AG04449 (cell line): ENCODE measurements around the gene ZNF611.
"Not testable (repeated sequence)": the region's sequence is repeated elsewhere in the genome, so short reads cannot be mapped to it uniquely, and the experiment has no call there.

ENCODE experiments used
- CTCF ChIA-PET: fragments of 350-600 bp; formaldehyde crosslinking; extraction: SDS; loops from one replicate; lab custom pipeline; 2021; ENCODE audit warnings: antibody characterized with exemption; lab: Yijun Ruan, JAX
- POLR2A ChIA-PET: fragments of 400-600, 350-600 bp; formaldehyde crosslinking; extraction: SDS; loops from one replicate; lab custom pipeline; 2020; ENCODE audit warnings: antibody characterized with exemption, inconsistent platforms; lab: Yijun Ruan, JAX
- DNase-seq: peaks from one replicate; pipeline ENCODE4 v3.0.0-alpha.2; 2010; ENCODE audit warnings: low read depth, low spot score
- H3K4me3 ChIP-seq: 2 replicates; pipeline ENCODE4 v1.5.1; 2011; ENCODE audit warnings: low read depth, mild to moderate bottlenecking, control low read depth, low read length
- CTCF ChIP-seq: IDR thresholded peaks from one replicate; pipeline ENCODE4 v1.5.1; 2011; ENCODE audit warnings: mild to moderate bottlenecking, moderate library complexity, low read length, control low read depth, inconsistent platforms; ENCODE audit not compliant: insufficient read depth; ENCODE audit errors: missing control alignments

Gene ZNF611

GRCh38 chr19:52743091-52743490 lies 8.2 kb upstream of the ZNF611 start:
- ChIA-PET POLR2A (no interaction called here), CTCF (interaction anchor here (0.6 to 1.7 kb wide), 2 partner anchors 8 to 495 kb away, joined by 3 to 4 read pairs; partner anchors contain the start of gene ZNF611)
- TF ChIP-seq CTCF = no peak

GRCh38 chr19:52742516-52742915 lies 7.7 kb upstream of the ZNF611 start:
- ChIA-PET CTCF (no interaction called here), POLR2A (no interaction called here)
- DNase-seq = no peak
- TF ChIP-seq CTCF = no peak
- H3K4me3 ChIP-seq = no peak overlapping the region

More at GRCh38 chr19:52743091-52743490, 8.2 kb upstream of the ZNF611 start:
- H3K4me3 ChIP-seq = no peak overlapping the region
- DNase-seq = no peak

GRCh38 chr19:52741951-52742485 lies 7.2 kb upstream of the ZNF611 start:
- ChIA-PET POLR2A (no interaction called here), CTCF (no interaction called here)
- DNase-seq = no peak
- TF ChIP-seq CTCF = no peak
- no peak overlapping the region for H3K4me3 ChIP-seq

GRCh38 chr19:52741371-52741770 lies 6.5 kb upstream of the ZNF611 start:
- POLR2A ChIA-PET, H3K4me3 ChIP-seq, CTCF ChIA-PET, DNase-seq: not testable (repeated sequence)

GRCh38 chr19:52739576-52739975 lies 4.7 kb upstream of the ZNF611 start:
- TF ChIP-seq CTCF = no peak
- POLR2A ChIA-PET = no interaction called here
- CTCF ChIA-PET = no interaction called here
- no peak for DNase-seq
- no peak overlapping the region for H3K4me3 ChIP-seq

GRCh38 chr19:52735734-52736133 lies 890 bp upstream of the ZNF611 start:
- POLR2A ChIA-PET = no interaction called here
- DNase-seq = no peak
- CTCF ChIA-PET = interaction anchor here (0.7 to 1.1 kb wide), 4 partner anchors 7 to 102 kb away, joined by 3 to 6 read pairs (median 4); no protein-coding TSS in a partner anchor
- TF ChIP-seq CTCF = no peak
- no peak overlapping the region for H3K4me3 ChIP-seq
